Gastrocnemius medialis (tissue), 4 donors: ENCODE data around the gene LY86.

ENCODE experiments used
- CTCF ChIP-seq, 5 experiments: fragments of 450-650 bp in 3 of 5; fragments of 200-600 bp in 2 of 5; sonication (generic) in 2 of 5; IDR thresholded peaks in 4 of 5; conservative IDR thresholded peaks in 1 of 5; 1 replicate in 4 of 5; 2 replicates in 1 of 5; pipeline ENCODE4 v1.5.1; 2016 to 2019; ENCODE audit warnings: antibody characterized with exemption in 5 of 5, mild to moderate bottlenecking in 3 of 5, moderate library complexity in 3 of 5
- POLR2A ChIP-seq, 2 donors: fragments of 450-650 bp; IDR thresholded peaks; one replicate each; pipeline ENCODE4 v1.6.1; 2017; ENCODE audit warnings: antibody characterized with exemption in 2 of 2, mild to moderate bottlenecking in 2 of 2, moderate library complexity in 2 of 2

- no peak for TF ChIP-seq CTCF (IDR thresholded peaks at IDR 0.05 in 4 of 5, conservative IDR thresholded peaks at IDR 0.05 in 1 of 5)
- TF ChIP-seq POLR2A (IDR thresholded peaks at IDR 0.05), result no peak
These were observed 26.4 kb downstream of the LY86 start for GRCh38 chr6:6614983-6615349.
